Upper lobe of left lung (tissue), 4 donors: ENCODE results near the gene TAC3.

Source experiments
- EP300 ChIP-seq, 4 donors: sonication (generic); formaldehyde crosslinking; IDR thresholded peaks; one replicate each; pipeline ENCODE4 v1.5.1; 2017; ENCODE audit warnings: antibody characterized with exemption in 4 of 4, control low read depth in 2 of 4
- TF ChIP-seq, protein P1 (sequence below), 6 experiments: fragments of 450-650 bp in 4 of 6; fragments of 200-600 bp in 2 of 6; sonication (generic) in 2 of 6; IDR thresholded peaks; one replicate each; pipeline ENCODE4 v1.5.1; 2016 to 2019; ENCODE audit warnings: antibody characterized with exemption in 6 of 6

- TF ChIP-seq, protein P1, sequence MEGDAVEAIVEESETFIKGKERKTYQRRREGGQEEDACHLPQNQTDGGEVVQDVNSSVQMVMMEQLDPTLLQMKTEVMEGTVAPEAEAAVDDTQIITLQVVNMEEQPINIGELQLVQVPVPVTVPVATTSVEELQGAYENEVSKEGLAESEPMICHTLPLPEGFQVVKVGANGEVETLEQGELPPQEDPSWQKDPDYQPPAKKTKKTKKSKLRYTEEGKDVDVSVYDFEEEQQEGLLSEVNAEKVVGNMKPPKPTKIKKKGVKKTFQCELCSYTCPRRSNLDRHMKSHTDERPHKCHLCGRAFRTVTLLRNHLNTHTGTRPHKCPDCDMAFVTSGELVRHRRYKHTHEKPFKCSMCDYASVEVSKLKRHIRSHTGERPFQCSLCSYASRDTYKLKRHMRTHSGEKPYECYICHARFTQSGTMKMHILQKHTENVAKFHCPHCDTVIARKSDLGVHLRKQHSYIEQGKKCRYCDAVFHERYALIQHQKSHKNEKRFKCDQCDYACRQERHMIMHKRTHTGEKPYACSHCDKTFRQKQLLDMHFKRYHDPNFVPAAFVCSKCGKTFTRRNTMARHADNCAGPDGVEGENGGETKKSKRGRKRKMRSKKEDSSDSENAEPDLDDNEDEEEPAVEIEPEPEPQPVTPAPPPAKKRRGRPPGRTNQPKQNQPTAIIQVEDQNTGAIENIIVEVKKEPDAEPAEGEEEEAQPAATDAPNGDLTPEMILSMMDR (IDR thresholded peaks at IDR 0.05): no peak
- TF ChIP-seq EP300 (IDR thresholded peaks at IDR 0.05): no peak
Measured at GRCh38 chr12:56978397-56979138, 37.8 kb downstream of the TAC3 start.
